A673 (cell line): ENCODE measurements around the gene SNX18.

Experiments used
- CTCF ChIP-seq: fragments of 300-800, 200-600 bp; sonication (generic); conservative IDR thresholded peaks from 2 replicates; pipeline ENCODE4 v1.5.1; 2017; ENCODE audit warnings: low read depth, mild to moderate bottlenecking, antibody characterized with exemption, low read length, moderate library complexity, mixed read lengths
- EZH2 ChIP-seq: fragments of 200-600 bp; sonication (generic); IDR thresholded peaks from 2 replicates; pipeline ENCODE4 v1.6.1; 2017; ENCODE audit warnings: borderline replicate concordance, low read depth, mild to moderate bottlenecking, mixed read lengths, antibody characterized with exemption, low read length; ENCODE audit not compliant: poor library complexity, severe bottlenecking

GRCh38 chr5:54516051-54516655 lies 1.4 kb upstream of the SNX18 start:
- no peak for TF ChIP-seq CTCF
- TF ChIP-seq EZH2: no peak
